Adrenal gland (tissue), 12 donors: ENCODE measurements around the gene AUTS2. TPM values are rescaled to one million over a fixed set of nuclear protein-coding genes. Genes with fewer than 3 reads are reported as not detected.

Experiments used
- DNase-seq, 7 donors: peaks; one replicate each; pipeline ENCODE4 v3.0.0-alpha.2; 2019 to 2020
- H3K27ac ChIP-seq, 5 donors: fragments of 200-600 bp; sonication (generic) in 4 of 5; 1 replicate in 3 of 5; 2 replicates in 2 of 5; pipeline versions ENCODE4 v1.5.1 to v1.8.0; 2016 to 2020; ENCODE audit warnings: mild to moderate bottlenecking in 1 of 5
- H3K27me3 ChIP-seq: fragments of 200-600 bp; 2 replicates; pipeline ENCODE4 v1.8.0; 2021
- H3K36me3 ChIP-seq, 2 donors: fragments of 200-600 bp; replicated peaks in 1 of 2; 1 replicate in 1 of 2; 2 replicates in 1 of 2; pipeline versions ENCODE4 v1.5.1 to v1.8.0; 2018 to 2022
- H3K4me1 ChIP-seq, 2 donors: fragments of 200-600 bp; replicated peaks in 1 of 2; 1 replicate in 1 of 2; 2 replicates in 1 of 2; pipeline versions ENCODE4 v1.5.1 to v1.8.0; 2018 to 2021
- H3K4me3 ChIP-seq, 4 donors: fragments of 200-600 bp; sonication (generic) in 3 of 4; one replicate each; pipeline ENCODE4 v1.5.1; 2016 to 2018
- H3K9me3 ChIP-seq, 3 donors: fragments of 200-600 bp; sonication (generic) in 1 of 3; replicated peaks in 1 of 3; 1 replicate in 2 of 3; 2 replicates in 1 of 3; pipeline versions ENCODE4 v1.5.1 to v1.8.0; 2016 to 2021
- CTCF ChIP-seq, 6 experiments: fragments of 450-650 bp in 4 of 6; fragments of 200-600 bp in 2 of 6; sonication (generic) in 1 of 6; IDR thresholded peaks; 1 replicate in 5 of 6; 2 replicates in 1 of 6; pipeline versions ENCODE4 v1.5.1 to v1.8.0; 2016 to 2021; ENCODE audit warnings: antibody characterized with exemption in 6 of 6, mild to moderate bottlenecking in 2 of 6, moderate library complexity in 1 of 6
- POLR2A ChIP-seq, 2 donors: fragments of 450-650 bp; IDR thresholded peaks; one replicate each; pipeline ENCODE4 v1.6.1; 2017; ENCODE audit warnings: antibody characterized with exemption in 2 of 2, mild to moderate bottlenecking in 2 of 2, moderate library complexity in 1 of 2
- WGBS, 4 donors: extraction: QIAGEN DNeasy Blood & Tissue Kit in 2 of 4; methylation state at CpG; one replicate each; pipeline versions ENCODE4 v1.1.5 to v1.1.7; 2013 to 2017; 5-methylcytosine and 5-hydroxymethylcytosine counted together
- intact Hi-C, 2 donors: fragments of 100-400 bp; cut with DNase I; formaldehyde crosslinking; loops; one replicate each; pipeline versions ENCODE4 v1.14.1 to v1.15.0; 2022 to 2023
- polyA plus RNA-seq, 3 donors: library from polyadenylated mRNA; stranded (reverse); fragments of 200-250 nt in 2 of 3; fragments of 350-450 nt in 1 of 3; fragmentation: Illumina TruSeq in 1 of 3; extraction: RNeasy Lipid Tissue Mini Kit (QIAGEN cat#74804) in 1 of 3; gene quantifications; one replicate each; pipeline ENCODE4 v1.2.3, GENCODE V29; 2013 to 2014
- total RNA-seq, 9 donors: library from RNA; depleted of rRNA in 4 of 9; stranded (reverse); fragments of >200 nt in 4 of 9; fragments of 120-200 nt in 1 of 9; fragmentation: NEBNext Ultra II Directional in 1 of 9; extraction: Animal tissue kit (Norgen Biotek cat#: 25700) in 1 of 9; gene quantifications; one replicate each; pipeline versions ENCODE4 v1.1.0 to v1.2.4, GENCODE V29; 2013 to 2023
- donor health status: healthy with polysubstance abuse.
- donor health status: Bipolar disorder and iron deficiency.
- donor health status: DM: yes; HTN: yes; CAD: no.
- donor health status: DM: no; HTN: no; CAD: no.
- donor health status: DM: no; HTN: no; CAD: no.
- donor health status: DM: yes; HTN: yes; CAD: no.

The AUTS2 gene
- total and polyA plus RNA-seq, 12 donors: 6.4 to 44.0 (median 15.2) TPM

GRCh38 chr7:70527520-70528115 lies 929.3 kb downstream of the AUTS2 start:
- no peaks in the 10 kb centered on the region for H3K27me3 ChIP-seq
- 71 to 79% (median 74%) methylated on average over 3 of the region's 3 CpGs for whole genome bisulfite sequencing, 4 donors
- H3K27ac ChIP-seq: no peak overlapping the region
- TF ChIP-seq CTCF (IDR thresholded peaks at IDR 0.05) (no peak), POLR2A (IDR thresholded peaks at IDR 0.05) (no peak)
- no peaks in the 10 kb centered on the region for H3K36me3 ChIP-seq
- intact Hi-C loops: no loop called here
- DNase-seq: no peak
- no peaks in the 10 kb centered on the region for H3K9me3 ChIP-seq
- H3K4me1 ChIP-seq: no peaks in the 10 kb centered on the region
- H3K4me3 ChIP-seq: no peak overlapping the region

- Histone ChIP-seq H3K4me1 (no peaks in the 10 kb centered on the region), H3K27me3 (no peaks in the 10 kb centered on the region), H3K9me3 (no peaks in the 10 kb centered on the region), H3K27ac (no peak overlapping the region), H3K4me3 (no peak overlapping the region), H3K36me3 (no peaks in the 10 kb centered on the region)
- intact Hi-C loops: no loop called here
- no peak for DNase-seq
- WGBS, 4 donors: 79 to 95% (median 86%) methylated on average over 5 of the region's 5 CpGs
- TF ChIP-seq CTCF (IDR thresholded peaks at IDR 0.05) (no peak), POLR2A (IDR thresholded peaks at IDR 0.05) (no peak)
Observed at GRCh38 chr7:70529436-70529835, 931.2 kb downstream of the AUTS2 start.

- WGBS, 4 donors: 69 to 96% (median 91%) methylated on average over 8 of the region's 8 CpGs
- Histone ChIP-seq H3K4me3 (no peak overlapping the region), H3K27ac (no peak overlapping the region), H3K36me3 (no peaks in the 10 kb centered on the region), H3K27me3 (no peaks in the 10 kb centered on the region), H3K9me3 (no peaks in the 10 kb centered on the region), H3K4me1 (no peaks in the 10 kb centered on the region)
- DNase-seq: no peak
- intact Hi-C loops: no loop called here
- no peak for TF ChIP-seq POLR2A (IDR thresholded peaks at IDR 0.05)
- TF ChIP-seq CTCF (IDR thresholded peaks at IDR 0.05): no peak
Observed at GRCh38 chr7:70529914-70530585, 931.8 kb downstream of the AUTS2 start.

GRCh38 chr7:70533614-70534013 lies 935.3 kb downstream of the AUTS2 start:
- Histone ChIP-seq H3K4me3 (no peak overlapping the region), H3K9me3 (no peaks in the 10 kb centered on the region), H3K27me3 (no peaks in the 10 kb centered on the region), H3K36me3 (no peaks in the 10 kb centered on the region), H3K27ac (no peak overlapping the region), H3K4me1 (no peaks in the 10 kb centered on the region)
- no peak for DNase-seq
- intact Hi-C loops: no loop called here
- 75 to 100% (median 94%) methylated on average over 1 to 2 of the region's 2 CpGs for WGBS, 4 donors
- TF ChIP-seq CTCF (IDR thresholded peaks at IDR 0.05) (no peak), POLR2A (IDR thresholded peaks at IDR 0.05) (no peak)
